Measurements from ENCODE around the gene BCKDHB. TPM values are rescaled to one million over a fixed set of nuclear protein-coding genes. Genes with fewer than 3 reads are reported as not detected.

BCKDHB gene
- total RNA-seq, 3 donors from 2014 or later (not counting 1 experiment from before 2014, with no cell fraction given), result 11.1 to 13.7 (median 12.8) TPM

- no peak for ATAC-seq
- H3K27me3 Mint-ChIP-seq (ENCODE audit: low read depth in 2 of 2), result no peaks in the 10 kb centered on the region
- intact Hi-C loops (cut with micrococcal nuclease), result no loop called here
- no peak overlapping the region for H3K27ac Mint-ChIP-seq
- H3K4me3 Mint-ChIP-seq, result no peak overlapping the region
- TF ChIP-seq, protein P1, sequence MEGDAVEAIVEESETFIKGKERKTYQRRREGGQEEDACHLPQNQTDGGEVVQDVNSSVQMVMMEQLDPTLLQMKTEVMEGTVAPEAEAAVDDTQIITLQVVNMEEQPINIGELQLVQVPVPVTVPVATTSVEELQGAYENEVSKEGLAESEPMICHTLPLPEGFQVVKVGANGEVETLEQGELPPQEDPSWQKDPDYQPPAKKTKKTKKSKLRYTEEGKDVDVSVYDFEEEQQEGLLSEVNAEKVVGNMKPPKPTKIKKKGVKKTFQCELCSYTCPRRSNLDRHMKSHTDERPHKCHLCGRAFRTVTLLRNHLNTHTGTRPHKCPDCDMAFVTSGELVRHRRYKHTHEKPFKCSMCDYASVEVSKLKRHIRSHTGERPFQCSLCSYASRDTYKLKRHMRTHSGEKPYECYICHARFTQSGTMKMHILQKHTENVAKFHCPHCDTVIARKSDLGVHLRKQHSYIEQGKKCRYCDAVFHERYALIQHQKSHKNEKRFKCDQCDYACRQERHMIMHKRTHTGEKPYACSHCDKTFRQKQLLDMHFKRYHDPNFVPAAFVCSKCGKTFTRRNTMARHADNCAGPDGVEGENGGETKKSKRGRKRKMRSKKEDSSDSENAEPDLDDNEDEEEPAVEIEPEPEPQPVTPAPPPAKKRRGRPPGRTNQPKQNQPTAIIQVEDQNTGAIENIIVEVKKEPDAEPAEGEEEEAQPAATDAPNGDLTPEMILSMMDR (IDR thresholded peaks at IDR 0.05), result no peak
- WGBS (ENCODE audit: insufficient coverage), result no CpG with 5 or more reads among the region's 1 CpG
- no peak for DNase-seq
- H3K4me1 Mint-ChIP-seq, result no peaks in the 10 kb centered on the region
- H3K9me3 ChIP-seq (ENCODE audit: control insufficient read depth, insufficient read depth, low read length), result no peaks in the 10 kb centered on the region
- no peak overlapping the region for H3K27ac ChIP-seq (ENCODE audit: low read length)
- no peaks in the 10 kb centered on the region for H3K36me3 ChIP-seq (ENCODE audit: control insufficient read depth, insufficient read depth, low read length)
- no peak overlapping the region for H3K4me3 ChIP-seq (ENCODE audit: low read length)
- no peaks in the 10 kb centered on the region for H3K36me3 Mint-ChIP-seq
- H3K9me3 Mint-ChIP-seq, result peaks cover under 1 to 2% of the 10 kb centered on the region in 2 donors
- H3K27me3 ChIP-seq (ENCODE audit: control insufficient read depth, insufficient read depth, low read length), result no peaks in the 10 kb centered on the region
- H3K4me1 ChIP-seq (ENCODE audit: control insufficient read depth, insufficient read depth, low read length), result no peaks in the 10 kb centered on the region
These were observed 274.1 kb downstream of the BCKDHB start for GRCh38 chr6:80380566-80380965.

GRCh38 chr6:80382811-80383210 lies 276.3 kb downstream of the BCKDHB start:
- 20% methylated on average over 1 of the region's 2 CpGs for WGBS (ENCODE audit: insufficient coverage)
- H3K27ac ChIP-seq (ENCODE audit: low read length), result no peak overlapping the region
- H3K36me3 Mint-ChIP-seq, result no peaks in the 10 kb centered on the region
- no peaks in the 10 kb centered on the region for H3K4me1 ChIP-seq (ENCODE audit: control insufficient read depth, insufficient read depth, low read length)
- no peak overlapping the region for H3K27ac Mint-ChIP-seq
- no peak overlapping the region for H3K4me3 Mint-ChIP-seq
- H3K27me3 Mint-ChIP-seq (ENCODE audit: low read depth in 2 of 2), result no peaks in the 10 kb centered on the region
- H3K4me3 ChIP-seq (ENCODE audit: low read length), result no peak overlapping the region
- DNase-seq (no peak), ATAC-seq (no peak)
- peaks cover 0 to 2% of the 10 kb centered on the region in 2 donors for H3K9me3 Mint-ChIP-seq
- no peaks in the 10 kb centered on the region for H3K36me3 ChIP-seq (ENCODE audit: control insufficient read depth, insufficient read depth, low read length)
- TF ChIP-seq, protein P1 (IDR thresholded peaks at IDR 0.05), result no peak
- intact Hi-C loops (cut with micrococcal nuclease), result no loop called here
- H3K4me1 Mint-ChIP-seq, result no peaks in the 10 kb centered on the region
- no peaks in the 10 kb centered on the region for H3K27me3 ChIP-seq (ENCODE audit: control insufficient read depth, insufficient read depth, low read length)
- no peaks in the 10 kb centered on the region for H3K9me3 ChIP-seq (ENCODE audit: control insufficient read depth, insufficient read depth, low read length)

DNA sequence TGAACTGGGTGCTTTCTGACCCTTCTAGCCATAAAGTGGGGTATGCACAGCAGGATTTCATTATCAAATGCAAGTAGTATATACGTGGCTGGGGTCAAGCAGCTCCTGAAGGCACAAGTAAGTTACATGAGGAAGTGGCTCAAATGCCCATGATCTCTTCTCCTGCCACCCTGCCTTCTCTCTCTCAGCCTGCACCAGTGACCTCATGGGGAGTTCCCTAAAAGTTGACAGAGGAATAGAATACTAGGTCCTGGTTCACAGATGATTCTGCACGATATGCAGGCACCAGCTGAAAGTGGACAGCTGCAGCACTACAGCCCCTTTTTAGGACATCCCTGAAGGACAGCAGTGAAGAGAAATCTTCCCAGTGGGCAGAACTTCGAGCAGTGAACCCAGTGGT lies 282.0 kb downstream of the BCKDHB start:
- intact Hi-C loops (cut with micrococcal nuclease), result no loop called here
- Mint-ChIP-seq H3K9me3 (no peaks in the 10 kb centered on the region), H3K27me3 (ENCODE audit: low read depth in 2 of 2) (no peaks in the 10 kb centered on the region), H3K27ac (no peak overlapping the region), H3K4me3 (no peak overlapping the region), H3K4me1 (no peaks in the 10 kb centered on the region), H3K36me3 (no peaks in the 10 kb centered on the region)
- Histone ChIP-seq H3K9me3 (ENCODE audit: control insufficient read depth, insufficient read depth, low read length) (no peaks in the 10 kb centered on the region), H3K36me3 (ENCODE audit: control insufficient read depth, insufficient read depth, low read length) (no peaks in the 10 kb centered on the region), H3K27me3 (ENCODE audit: control insufficient read depth, insufficient read depth, low read length) (no peaks in the 10 kb centered on the region), H3K27ac (ENCODE audit: low read length) (no peak overlapping the region), H3K4me3 (ENCODE audit: low read length) (no peak overlapping the region), H3K4me1 (ENCODE audit: control insufficient read depth, insufficient read depth, low read length) (no peaks in the 10 kb centered on the region)
- WGBS (ENCODE audit: insufficient coverage), result 82% methylated on average over 3 of the region's 3 CpGs
- TF ChIP-seq, protein P1 (IDR thresholded peaks at IDR 0.05), result no peak
- ATAC-seq (no peak), DNase-seq (no peak)

Other genes with a start within 250 kb of the BCKDHB start
- gene ELOVL4, start 159.1 kb upstream of the BCKDHB start, total RNA-seq, result not detected
- 1 to 10 TPM in 2 of 3 donors, under 1 TPM in 1; 0.87 to 1.7 (median 1.2) TPM for gene TTK, start 102.0 kb upstream of the BCKDHB start, total RNA-seq